Smooth muscle cell (in vitro differentiated cells): ENCODE data around the gene LRRTM2. TPM values are rescaled to one million over a fixed set of nuclear protein-coding genes. Genes with fewer than 3 reads are reported as not detected.

Experiments used
- DNase-seq: peaks from one replicate; lab custom pipeline; 2025; ENCODE audit not compliant: unreplicated experiment; lab: John Stamatoyannopoulos, UW
- H2AFZ ChIP-seq: fragments of 200-600 bp; sonication (generic); 2 replicates; pipeline ENCODE4 v1.6.0; 2016; ENCODE audit warnings: antibody characterized with exemption, low read depth, mild to moderate bottlenecking
- H3F3A ChIP-seq: fragments of 200-600 bp; sonication (generic); 2 replicates; pipeline ENCODE4 v1.6.0; 2017; ENCODE audit warnings: antibody characterized with exemption, low read depth
- H3K27ac ChIP-seq: fragments of 200-600 bp; sonication (generic); 2 replicates; pipeline ENCODE4 v1.5.1; 2016; ENCODE audit warnings: low read depth, mild to moderate bottlenecking
- H3K27me3 ChIP-seq: fragments of 200-600 bp; sonication (generic); 2 replicates; pipeline ENCODE4 v1.6.1; 2016; ENCODE audit warnings: low read depth, mild to moderate bottlenecking
- H3K36me3 ChIP-seq: fragments of 200-600 bp; sonication (generic); 2 replicates; pipeline ENCODE4 v1.5.1; 2016; ENCODE audit warnings: low read depth
- H3K4me1 ChIP-seq: fragments of 200-600 bp; sonication (generic); 2 replicates; pipeline ENCODE4 v1.5.1; 2016; ENCODE audit warnings: low read depth
- H3K4me2 ChIP-seq: fragments of 200-600 bp; sonication (generic); 2 replicates; pipeline ENCODE4 v1.6.0; 2016; ENCODE audit warnings: mild to moderate bottlenecking
- H3K4me3 ChIP-seq: fragments of 200-600 bp; sonication (generic); 2 replicates; pipeline ENCODE4 v1.5.1; 2016; ENCODE audit warnings: mild to moderate bottlenecking
- H3K79me2 ChIP-seq: fragments of 200-600 bp; sonication (generic); 2 replicates; pipeline ENCODE4 v1.6.0; 2016; ENCODE audit warnings: low read depth, mild to moderate bottlenecking
- H3K9ac ChIP-seq: fragments of 200-600 bp; sonication (generic); 2 replicates; pipeline ENCODE4 v1.6.0; 2016; ENCODE audit warnings: low read depth
- H3K9me3 ChIP-seq: fragments of 200-600 bp; sonication (generic); replicated peaks from 2 replicates; pipeline ENCODE4 v1.5.1; 2016; ENCODE audit warnings: low read depth
- H4K20me1 ChIP-seq: fragments of 200-600 bp; sonication (generic); 2 replicates; pipeline ENCODE4 v1.6.0; 2016; ENCODE audit warnings: low read depth
- CTCF ChIP-seq: fragments of 200-600 bp; sonication (generic); IDR thresholded peaks from 2 replicates; pipeline ENCODE4 v1.5.1; 2017; ENCODE audit warnings: borderline replicate concordance, mild to moderate bottlenecking, antibody characterized with exemption; ENCODE audit not compliant: insufficient read depth, poor library complexity, severe bottlenecking
- WGBS: methylation state at CpG from one replicate; pipeline ENCODE4 v1.1.7; 2016; ENCODE audit warnings: low lambda C conversion rate; 5-methylcytosine and 5-hydroxymethylcytosine counted together
- polyA plus RNA-seq: library from polyadenylated mRNA; unstranded; fragments of >200 nt; fragmentation: Nextera tagmentation; extraction: Ambion mirVana; gene quantifications from 2 replicates; pipeline ENCODE4 v1.2.1, GENCODE V29; 2016
- total RNA-seq: library from RNA; depleted of rRNA; stranded (reverse); fragments of >200 nt; gene quantifications from 2 replicates; pipeline ENCODE4 v1.2.3, GENCODE V29; 2014

The LRRTM2 gene
- total and polyA plus RNA-seq, 2 experiments from 2014 or later = 0.81 to 0.95 TPM

- Histone ChIP-seq H4K20me1 (peaks cover 97% of the 10 kb centered on the region), H3K27ac (no peak overlapping the region), H3K27me3 (no peaks in the 10 kb centered on the region), H3K36me3 (no peaks in the 10 kb centered on the region), H2AFZ (no peak overlapping the region), H3K9ac (no peak overlapping the region), H3F3A (peaks cover 10% of the 10 kb centered on the region), H3K9me3 (no peaks in the 10 kb centered on the region), H3K4me3 (no peak overlapping the region), H3K79me2 (peaks cover 95% of the 10 kb centered on the region), H3K4me2 (no peak overlapping the region), H3K4me1 (no peaks in the 10 kb centered on the region)
- no peak for TF ChIP-seq CTCF
- no peak for DNase-seq
- WGBS = 93% methylated on average over 4 of the region's 4 CpGs
These were observed 56.1 kb downstream of the LRRTM2 start for GRCh38 chr5:138819081-138819480.

Other genes starting within 250 kb of the LRRTM2 start
- gene CTNNA1, start 121.9 kb downstream of the LRRTM2 start, total RNA-seq = 251 and 285 TPM in 2 replicates
- gene CTNNA1, start 121.9 kb downstream of the LRRTM2 start, polyA plus RNA-seq = 148 and 149 TPM in 2 replicates